ENCODE results near the gene SAMSN1.

The SAMSN1 gene

DNA sequence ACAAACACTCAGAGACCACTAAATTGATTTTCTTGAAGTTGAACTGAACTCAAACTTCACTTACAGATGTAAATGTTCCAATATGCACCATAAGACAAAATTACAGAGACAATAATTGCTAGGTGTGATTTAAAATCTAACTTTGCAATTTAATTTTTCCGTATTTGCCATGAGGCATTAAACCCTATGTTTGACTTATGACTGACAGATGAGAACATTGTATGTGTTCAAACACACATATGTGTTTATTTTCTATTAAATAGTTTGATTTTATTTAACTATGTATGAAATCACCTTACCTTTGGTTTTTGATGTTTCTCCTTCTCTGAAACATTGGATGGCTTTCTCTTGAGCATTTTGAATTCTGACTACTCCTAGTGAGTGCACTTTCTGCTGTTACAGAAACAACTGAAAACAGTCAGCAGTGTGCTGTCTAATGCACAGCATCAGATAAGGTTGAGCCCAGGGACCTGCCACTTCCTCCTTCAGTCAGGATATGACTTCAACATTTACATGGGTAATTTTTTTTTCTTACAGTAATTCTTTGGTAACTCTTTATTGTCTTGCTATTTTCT, at the start of gene SAMSN1:
Gene SAMSN1 (minus strand): TSS at position 410 of the 575 bp plus-strand sequence. CDS start 54 bp downstream, at position 356.
- no peak for DNase-seq (ENCODE audit: low spot score)

DNA sequence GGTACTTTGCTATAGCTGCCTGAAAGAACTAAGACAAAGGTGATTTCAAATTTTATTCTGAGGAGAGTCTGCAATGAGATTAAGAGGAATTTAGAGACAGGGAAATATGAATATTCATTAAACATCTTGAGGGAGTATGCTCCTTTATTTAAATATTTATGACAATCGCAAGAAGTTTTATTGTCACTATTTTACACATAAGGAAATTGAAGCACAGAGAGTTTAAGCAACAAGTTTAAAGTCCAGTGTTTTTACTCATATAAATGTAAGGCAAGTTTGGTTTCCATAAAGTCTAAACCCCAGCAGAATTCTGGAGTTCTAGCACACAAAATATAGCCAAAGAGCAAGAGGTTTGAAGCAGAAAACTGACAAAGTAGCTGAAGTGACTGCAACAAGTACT, 49.3 kb upstream of the SAMSN1 start:
- no peak for DNase-seq (ENCODE audit: low spot score)

DNA sequence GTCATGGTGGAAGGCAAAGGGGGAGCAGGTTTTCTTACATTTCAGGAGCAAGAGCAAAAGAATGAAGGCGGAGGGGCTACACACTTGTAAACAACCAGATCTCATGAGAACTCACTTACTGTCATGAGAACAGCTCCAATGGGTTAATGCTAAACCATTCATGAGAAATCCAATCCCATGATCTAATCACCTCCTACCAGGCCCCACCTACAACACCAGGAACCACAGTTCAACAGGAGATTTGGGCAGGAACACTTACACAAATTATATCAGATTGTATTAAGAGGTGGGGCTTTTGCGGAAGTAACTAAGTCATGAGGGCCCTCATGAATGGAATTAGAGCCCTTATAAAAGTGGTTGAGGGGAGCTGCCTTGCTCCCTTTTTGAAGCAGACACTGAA, 48.9 kb upstream of the SAMSN1 start:
- DNase-seq (ENCODE audit: low spot score), result no peak

DNA sequence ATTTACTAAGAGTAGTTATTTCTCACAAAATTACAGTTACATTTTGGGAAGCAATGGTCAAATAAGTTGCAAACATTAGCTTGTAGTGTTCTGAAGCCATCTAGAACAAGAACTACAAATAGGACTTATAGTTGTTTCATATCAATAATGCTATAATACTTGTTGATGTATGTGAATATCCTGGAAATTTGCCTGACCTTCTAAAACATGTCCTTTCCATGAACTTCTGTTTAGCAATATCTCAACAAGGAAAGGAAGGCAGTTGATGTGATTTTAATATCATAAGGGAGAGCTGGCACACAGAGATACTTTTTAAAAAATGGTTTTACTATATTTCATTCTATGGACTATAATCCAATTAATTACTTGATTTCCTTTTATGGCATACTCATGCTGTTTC, 47.1 kb upstream of the SAMSN1 start:
- DNase-seq (ENCODE audit: low spot score), result no peak

DNA sequence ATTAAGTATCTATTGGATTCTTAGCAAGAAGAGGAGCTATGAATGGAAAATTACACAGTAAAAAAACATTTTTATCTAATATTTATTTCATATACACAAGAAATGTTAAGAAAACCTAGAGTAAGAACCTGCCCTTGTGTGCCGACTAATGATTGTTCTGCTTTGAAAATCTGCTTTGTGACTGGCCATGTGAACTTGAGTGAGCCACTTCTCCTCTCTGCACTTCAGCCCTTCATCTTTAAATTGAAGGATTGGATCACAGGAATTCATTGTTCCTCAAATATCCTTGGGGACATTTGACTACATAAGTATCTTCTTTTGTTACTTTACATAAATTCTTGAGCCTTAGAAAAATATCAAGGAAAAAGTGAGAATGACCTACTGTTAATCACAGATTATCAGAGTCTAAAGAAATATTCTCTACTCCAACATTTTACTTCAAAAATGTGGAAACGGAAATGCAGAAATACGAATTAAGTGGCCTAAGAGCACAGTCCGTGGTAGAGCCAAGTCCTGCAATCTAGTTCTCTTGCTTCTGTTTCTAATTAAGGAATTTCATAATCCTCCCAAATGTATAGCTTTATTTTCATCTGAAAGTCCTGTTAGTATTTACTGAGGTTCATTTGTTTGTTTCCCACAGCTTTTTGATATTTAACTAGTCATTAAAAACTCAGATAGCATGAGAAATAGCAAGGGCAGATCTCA, 46.3 kb upstream of the SAMSN1 start:
- no peak for DNase-seq (ENCODE audit: low spot score)

DNA sequence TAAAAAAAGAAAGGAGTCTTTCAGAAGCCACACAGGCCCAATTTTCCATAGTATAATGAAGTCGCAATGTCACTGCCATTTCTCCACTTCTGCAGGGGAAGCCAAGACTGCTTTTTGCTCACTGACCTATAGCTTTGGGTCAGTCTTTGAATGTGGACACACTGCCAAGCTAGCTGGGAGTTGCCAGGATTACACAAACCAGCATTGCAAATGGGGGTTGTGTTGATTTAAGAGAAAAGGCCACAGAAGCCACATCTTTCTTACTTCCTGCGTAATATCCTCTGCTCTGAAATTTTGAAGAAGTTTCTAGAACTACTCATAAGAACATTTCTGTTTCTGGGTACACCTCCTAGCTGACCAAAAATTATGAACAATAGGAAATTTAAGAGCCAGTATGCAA, 45.8 kb upstream of the SAMSN1 start:
- DNase-seq (ENCODE audit: low spot score), result no peak

DNA sequence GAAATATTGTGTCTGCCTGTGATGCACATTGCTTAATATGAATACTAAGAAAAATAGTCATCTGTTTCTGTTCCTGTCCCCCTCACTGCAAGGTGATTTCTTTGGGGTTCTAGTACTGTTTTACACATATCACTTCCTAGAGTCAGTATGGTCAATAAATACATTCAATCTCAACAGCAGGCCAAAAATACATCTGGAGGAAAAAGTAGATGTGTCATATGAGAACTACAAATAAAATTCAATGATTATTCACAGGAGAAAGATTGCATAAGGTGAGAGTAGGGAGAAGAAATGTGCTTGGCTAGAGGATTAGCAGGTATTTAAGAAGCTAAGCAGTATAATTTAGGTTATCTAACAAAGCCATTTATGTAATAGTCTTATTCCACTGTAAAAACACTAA, 45.3 kb upstream of the SAMSN1 start:
- no peak for DNase-seq (ENCODE audit: low spot score)

- no peak for DNase-seq (ENCODE audit: low spot score)
Observed at GRCh38 chr21:14589855-14590563, 43.9 kb upstream of the SAMSN1 start.

GRCh38 chr21:14587266-14587665, 41.2 kb upstream of the SAMSN1 start:
- DNase-seq (ENCODE audit: low spot score), result no peak

GRCh38 chr21:14585122-14585521, 39.0 kb upstream of the SAMSN1 start:
- no peak for DNase-seq (ENCODE audit: low spot score)

- DNase-seq (ENCODE audit: low spot score), result no peak
Observed at GRCh38 chr21:14584357-14585095, 38.4 kb upstream of the SAMSN1 start.

DNA sequence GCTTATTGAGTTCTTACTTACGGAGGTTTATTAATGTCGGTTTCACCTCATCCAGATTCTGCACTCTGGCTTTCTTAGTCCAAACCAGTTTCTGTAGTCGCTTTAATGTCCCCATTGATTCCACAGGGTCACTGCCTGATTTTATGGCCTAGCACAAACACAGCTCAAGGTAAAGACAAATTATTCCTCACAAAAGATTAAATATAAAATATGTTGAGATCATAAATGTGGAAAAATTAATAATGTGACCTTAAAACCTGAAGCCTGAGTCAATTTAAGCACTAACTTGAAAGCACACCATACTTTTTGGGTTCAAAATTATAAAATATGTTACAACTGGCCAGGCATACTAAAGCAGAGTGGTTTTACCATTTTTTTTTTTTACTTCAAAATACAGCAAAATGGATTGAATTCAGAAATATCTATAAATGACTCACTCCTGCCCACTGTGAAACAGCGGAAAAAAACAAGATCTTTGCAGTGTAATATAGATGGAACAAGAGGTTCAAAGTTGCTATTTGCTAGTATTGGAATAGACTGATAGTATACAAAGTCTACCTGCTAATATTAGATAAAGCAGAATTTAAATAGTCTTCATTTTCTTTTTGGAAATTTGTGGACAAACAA, 37.6 kb upstream of the SAMSN1 start:
- DNase-seq (ENCODE audit: low spot score), result no peak

- DNase-seq (ENCODE audit: low spot score), result no peak
Observed at GRCh38 chr21:14582934-14583628, 37.0 kb upstream of the SAMSN1 start.

GRCh38 chr21:14581902-14582457, 35.9 kb upstream of the SAMSN1 start:
- no peak for DNase-seq (ENCODE audit: low spot score)

DNA sequence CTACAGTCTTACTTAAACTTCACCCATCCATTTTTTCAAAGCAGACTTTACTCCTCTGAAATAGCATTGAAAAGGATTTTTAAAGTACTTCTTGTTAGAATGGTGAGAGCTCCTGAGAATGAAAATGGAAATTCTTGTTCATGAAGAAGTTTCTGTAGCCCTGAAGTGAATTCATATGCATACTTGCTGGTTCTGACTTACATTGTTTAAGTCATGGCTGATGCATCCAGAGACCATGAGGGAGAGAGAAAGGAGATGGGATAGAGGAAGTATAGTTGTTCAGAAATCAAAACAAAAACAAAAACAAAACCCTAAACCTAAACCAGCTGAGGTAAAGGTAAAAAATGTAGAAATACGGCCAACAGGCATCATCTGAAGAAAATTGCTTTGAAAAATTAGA, 27.1 kb upstream of the SAMSN1 start:
- no peak for DNase-seq (ENCODE audit: low spot score)

GRCh38 chr21:14572204-14572780, 26.2 kb upstream of the SAMSN1 start:
- no peak for DNase-seq (ENCODE audit: low spot score)

DNA sequence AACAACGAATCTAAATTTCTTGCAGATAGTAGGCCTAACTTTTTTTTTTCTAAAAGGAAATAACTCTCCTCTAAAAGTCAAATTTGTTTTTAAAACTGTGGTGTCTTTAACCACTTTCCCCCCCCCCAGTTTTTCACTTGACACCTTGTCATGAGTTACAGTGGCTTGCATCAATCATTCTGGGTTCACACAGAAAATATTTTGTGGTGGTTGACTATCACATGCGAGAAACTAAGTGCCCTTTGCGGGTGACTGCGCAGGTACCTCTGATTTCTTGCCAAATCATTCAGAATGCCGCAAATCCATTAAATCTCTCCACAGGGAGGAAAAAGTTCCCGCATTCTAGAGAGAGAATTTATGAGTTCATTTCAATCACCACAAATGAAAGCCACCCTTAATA, 23.8 kb upstream of the SAMSN1 start:
- DNase-seq (ENCODE audit: low spot score), result no peak

GRCh38 chr21:14569026-14569621, 23.0 kb upstream of the SAMSN1 start:
- no peak for DNase-seq (ENCODE audit: low spot score)

GRCh38 chr21:14567331-14568279, 21.5 kb upstream of the SAMSN1 start:
- no peak for DNase-seq (ENCODE audit: low spot score)
